WTC11 (cell line): ENCODE measurements around the gene LZTR1. TPM values are rescaled to one million over a fixed set of nuclear protein-coding genes. Genes with fewer than 3 reads are reported as not detected.

Experiments used
- ATAC-seq: fragments of 200-7000 bp; cut with Tn5 transposase; 2 replicates; pipeline ENCODE4 v1.10.0; 2021; ENCODE audit warnings: mild to moderate bottlenecking, moderate library complexity
- CTCF ChIA-PET: fragments of 300-600 bp; sonication (Branson Sonifier 250); formaldehyde crosslinking; loops from one replicate; lab custom pipeline; 2021; ENCODE audit warnings: antibody characterized with exemption; lab: Charles Lee
- POLR2A ChIA-PET: fragments of 350-600 bp; sonication (Branson Sonifier 250); formaldehyde crosslinking; loops from one replicate; lab custom pipeline; 2021; ENCODE audit warnings: antibody characterized with exemption; lab: Charles Lee
- DNase-seq: peaks from one replicate; pipeline ENCODE4 v3.0.0; 2021; ENCODE audit warnings: low spot score
- H3K27ac Mint-ChIP-seq: 2 replicates; pipeline ENCODE4 v1.8.0; 2021; ENCODE audit warnings: mixed read lengths
- H3K27me3 Mint-ChIP-seq: 2 replicates; pipeline ENCODE4 v1.8.0; 2021; ENCODE audit warnings: low read depth, mild to moderate bottlenecking, moderate library complexity, mixed read lengths
- H3K36me3 Mint-ChIP-seq: 2 replicates; pipeline ENCODE4 v1.8.0; 2021; ENCODE audit warnings: mixed read lengths
- H3K4me1 Mint-ChIP-seq: 2 replicates; pipeline ENCODE4 v1.8.0; 2022; ENCODE audit warnings: mixed read lengths
- H3K4me3 Mint-ChIP-seq: 2 replicates; pipeline ENCODE4 v1.8.0; 2021; ENCODE audit warnings: mild to moderate bottlenecking, moderate library complexity, mixed read lengths
- H3K9me3 Mint-ChIP-seq: 2 replicates; pipeline ENCODE4 v1.8.0; 2021; ENCODE audit warnings: mixed read lengths
- ESRRA ChIP-seq: sonication (generic); formaldehyde crosslinking; IDR thresholded peaks from 2 replicates; pipeline ENCODE4 v1.8.1; 2022; ENCODE audit warnings: mild to moderate bottlenecking, missing genetic modification reagents, borderline replicate concordance
- FOXK1 ChIP-seq: sonication (generic); formaldehyde crosslinking; IDR thresholded peaks from 2 replicates; pipeline ENCODE4 v1.8.0; 2022; ENCODE audit warnings: mild to moderate bottlenecking, moderate library complexity, missing genetic modification reagents
- GTF2I ChIP-seq: fragments of 250-450 bp; sonication (Bioruptor Pico); conservative IDR thresholded peaks from 2 replicates; pipeline ENCODE4 v1.4.0; 2021; ENCODE audit warnings: mild to moderate bottlenecking
- JUN ChIP-seq: sonication (generic); formaldehyde crosslinking; IDR thresholded peaks from 2 replicates; pipeline ENCODE4 v1.8.0; 2023; ENCODE audit warnings: mild to moderate bottlenecking, missing genetic modification reagents
- NFYB ChIP-seq: sonication (generic); formaldehyde crosslinking; conservative IDR thresholded peaks from 2 replicates; pipeline ENCODE4 v1.8.0; 2022; ENCODE audit warnings: low read depth, missing genetic modification reagents
- PRDM15 ChIP-seq: sonication (generic); formaldehyde crosslinking; IDR thresholded peaks from 2 replicates; pipeline ENCODE4 v1.8.0; 2022; ENCODE audit warnings: missing genetic modification reagents
- RELA ChIP-seq: sonication (generic); formaldehyde crosslinking; IDR thresholded peaks from 2 replicates; pipeline ENCODE4 v1.8.1; 2022; ENCODE audit warnings: missing genetic modification reagents, mild to moderate bottlenecking, borderline replicate concordance
- STAT6 ChIP-seq: sonication (generic); formaldehyde crosslinking; conservative IDR thresholded peaks from 2 replicates; pipeline ENCODE4 v1.8.1; 2023; ENCODE audit warnings: mild to moderate bottlenecking, low read depth, missing genetic modification reagents, moderate library complexity
- TEAD4 ChIP-seq: sonication (generic); formaldehyde crosslinking; IDR thresholded peaks from 2 replicates; pipeline ENCODE4 v1.8.0; 2022; ENCODE audit warnings: mild to moderate bottlenecking, missing genetic modification reagents
- ZNF263 ChIP-seq: sonication (generic); formaldehyde crosslinking; IDR thresholded peaks from 2 replicates; pipeline ENCODE4 v1.8.1; 2022; ENCODE audit warnings: low read depth, mild to moderate bottlenecking, moderate library complexity, missing genetic modification reagents
- ZNF512 ChIP-seq: sonication (generic); formaldehyde crosslinking; IDR thresholded peaks from 2 replicates; pipeline ENCODE4 v1.8.1; 2022; ENCODE audit warnings: missing genetic modification reagents, borderline replicate concordance
- total RNA-seq: library from RNA; stranded (reverse); gene quantifications from 3 replicates; pipeline ENCODE4 v1.2.3, GENCODE V29; 2021
- TF ChIP-seq, protein P1 (sequence below): fragments of 200-600 bp; IDR thresholded peaks from 2 replicates; pipeline ENCODE4 v1.8.0; 2022; ENCODE audit warnings: antibody characterized with exemption
- TF ChIP-seq, protein P2 (sequence below): sonication (generic); formaldehyde crosslinking; IDR thresholded peaks from 2 replicates; pipeline ENCODE4 v1.8.0; 2022; ENCODE audit warnings: mild to moderate bottlenecking, missing genetic modification reagents

LZTR1 gene
- total RNA-seq, 1 experiment from 2014 or later = 38.3 TPM

DNA sequence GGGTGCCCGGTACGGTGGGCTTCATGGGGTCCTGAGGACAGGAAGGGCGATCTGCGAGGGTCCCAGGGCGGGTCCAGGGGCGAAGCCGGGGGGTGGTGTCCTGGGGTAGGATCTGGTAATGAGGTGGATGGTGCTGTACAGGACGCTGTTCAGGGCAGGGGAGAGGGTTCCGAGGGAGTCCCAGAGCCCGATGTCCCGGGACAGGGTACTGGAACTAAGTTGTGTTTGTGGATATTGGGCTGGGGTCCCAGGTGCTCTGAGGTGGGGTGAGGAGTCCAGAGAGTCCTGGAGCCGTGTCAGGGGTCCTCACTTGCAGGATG is 426 bp downstream of the LZTR1 start:
- H3K27me3 Mint-ChIP-seq = peaks cover 30% of the 10 kb centered on the region
- peaks cover 12% of the 10 kb centered on the region for H3K9me3 Mint-ChIP-seq
- POLR2A ChIA-PET = interaction anchor here (0.6 to 1.7 kb wide), 11 partner anchors 11 to 97 kb away, joined by 3 to 11 read pairs (median 3); partner anchors contain the start of gene THAP7
- peak overlapping the region; percentile 96 for H3K4me3 Mint-ChIP-seq
- CTCF ChIA-PET = interaction anchor here (0.6 to 2.5 kb wide), 27 partner anchors 8 to 677 kb away, joined by 3 to 35 read pairs (median 4); partner anchors contain the start of genes CRKL, P2RX6 and THAP7
- no peak overlapping the region; the same call in 1 of the 2 replicates for H3K27ac Mint-ChIP-seq
- no peak for DNase-seq
- TF ChIP-seq STAT6 (no peak), GTF2I (CRISPR knock-in tag) (no peak), RELA (CRISPR knock-in tag) (no peak), ESRRA (CRISPR knock-in tag) (no peak)
- TF ChIP-seq, protein P1, sequence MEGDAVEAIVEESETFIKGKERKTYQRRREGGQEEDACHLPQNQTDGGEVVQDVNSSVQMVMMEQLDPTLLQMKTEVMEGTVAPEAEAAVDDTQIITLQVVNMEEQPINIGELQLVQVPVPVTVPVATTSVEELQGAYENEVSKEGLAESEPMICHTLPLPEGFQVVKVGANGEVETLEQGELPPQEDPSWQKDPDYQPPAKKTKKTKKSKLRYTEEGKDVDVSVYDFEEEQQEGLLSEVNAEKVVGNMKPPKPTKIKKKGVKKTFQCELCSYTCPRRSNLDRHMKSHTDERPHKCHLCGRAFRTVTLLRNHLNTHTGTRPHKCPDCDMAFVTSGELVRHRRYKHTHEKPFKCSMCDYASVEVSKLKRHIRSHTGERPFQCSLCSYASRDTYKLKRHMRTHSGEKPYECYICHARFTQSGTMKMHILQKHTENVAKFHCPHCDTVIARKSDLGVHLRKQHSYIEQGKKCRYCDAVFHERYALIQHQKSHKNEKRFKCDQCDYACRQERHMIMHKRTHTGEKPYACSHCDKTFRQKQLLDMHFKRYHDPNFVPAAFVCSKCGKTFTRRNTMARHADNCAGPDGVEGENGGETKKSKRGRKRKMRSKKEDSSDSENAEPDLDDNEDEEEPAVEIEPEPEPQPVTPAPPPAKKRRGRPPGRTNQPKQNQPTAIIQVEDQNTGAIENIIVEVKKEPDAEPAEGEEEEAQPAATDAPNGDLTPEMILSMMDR = no peak
- TF ChIP-seq, all 79 proteins: peak for 0
- Mint-ChIP-seq H3K4me1 (peaks cover 30% of the 10 kb centered on the region), H3K36me3 (peaks cover 27% of the 10 kb centered on the region)
- peak; percentile 1; the same call in 1 of the 2 replicates for ATAC-seq

GRCh38 chr22:20983081-20983771 is 1.1 kb downstream of the LZTR1 start:
- ChIA-PET CTCF (interaction anchor here (0.6 to 2.4 kb wide), 4 partner anchors 15 to 85 kb away, joined by 3 to 16 read pairs (median 8); no protein-coding TSS in a partner anchor), POLR2A (no interaction called here)
- peaks cover 30% of the 10 kb centered on the region for H3K4me1 Mint-ChIP-seq
- peaks cover 26% of the 10 kb centered on the region for H3K27me3 Mint-ChIP-seq
- H3K36me3 Mint-ChIP-seq = peaks cover 26% of the 10 kb centered on the region
- TF ChIP-seq NFYB (CRISPR knock-in tag) (no peak), TEAD4 (CRISPR knock-in tag) (no peak), JUN (CRISPR knock-in tag) (no peak), ZNF263 (CRISPR knock-in tag) (no peak), ZNF512 (no peak), FOXK1 (CRISPR knock-in tag) (no peak), PRDM15 (CRISPR knock-in tag) (no peak)
- TF ChIP-seq, protein P2, sequence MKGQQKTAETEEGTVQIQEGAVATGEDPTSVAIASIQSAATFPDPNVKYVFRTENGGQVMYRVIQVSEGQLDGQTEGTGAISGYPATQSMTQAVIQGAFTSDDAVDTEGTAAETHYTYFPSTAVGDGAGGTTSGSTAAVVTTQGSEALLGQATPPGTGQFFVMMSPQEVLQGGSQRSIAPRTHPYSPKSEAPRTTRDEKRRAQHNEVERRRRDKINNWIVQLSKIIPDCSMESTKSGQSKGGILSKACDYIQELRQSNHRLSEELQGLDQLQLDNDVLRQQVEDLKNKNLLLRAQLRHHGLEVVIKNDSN (CRISPR knock-in tag) = no peak
- H3K9me3 Mint-ChIP-seq = peaks cover 9% of the 10 kb centered on the region
- ATAC-seq (no peak), DNase-seq (no peak)
- no peak overlapping the region for H3K27ac Mint-ChIP-seq
- peak overlapping the region; percentile 96 for H3K4me3 Mint-ChIP-seq
